Upper lobe of right lung (tissue), 1 donor: ENCODE data around the gene KNOP1. TPM values are rescaled to one million over a fixed set of nuclear protein-coding genes. Genes with fewer than 3 reads are reported as not detected.

Experiments used
- ATAC-seq: fragments of 200-7000 bp; cut with Tn5 transposase; one replicate; pipeline ENCODE4 v1.9.1; 2020; ENCODE audit warnings: mild to moderate bottlenecking, moderate library complexity
- DNase-seq: peaks from one replicate; pipeline ENCODE4 v3.0.0-alpha.2; 2020
- H3K27ac ChIP-seq: fragments of 200-600 bp; one replicate; pipeline ENCODE4 v1.8.0; 2022
- H3K27me3 ChIP-seq: fragments of 200-600 bp; one replicate; pipeline ENCODE4 v1.8.0; 2022; ENCODE audit warnings: mild to moderate bottlenecking
- H3K36me3 ChIP-seq: fragments of 200-600 bp; one replicate; pipeline ENCODE4 v1.8.0; 2022
- H3K4me1 ChIP-seq: fragments of 200-600 bp; one replicate; pipeline ENCODE4 v1.8.0; 2022
- H3K4me3 ChIP-seq: fragments of 200-600 bp; one replicate; pipeline ENCODE4 v1.8.0; 2022; ENCODE audit warnings: mild to moderate bottlenecking
- H3K9me3 ChIP-seq: fragments of 200-600 bp; one replicate; pipeline ENCODE4 v1.8.0; 2022
- CTCF ChIP-seq: fragments of 200-600 bp; IDR thresholded peaks from one replicate; pipeline ENCODE4 v1.8.0; 2022; ENCODE audit warnings: antibody characterized with exemption
- intact Hi-C: fragments of 100-400 bp; cut with DNase I; formaldehyde crosslinking; loops from one replicate; pipeline ENCODE4 v1.11.0; 2022
- total RNA-seq: library from RNA; stranded (reverse); fragmentation: NEBNext Ultra II Directional; extraction: Animal tissue kit (Norgen Biotek cat#: 25700); gene quantifications from one replicate; pipeline ENCODE4 v1.2.1, GENCODE V29; 2021
- donor health status: DM: no; HTN: yes; CAD: no; lungs with severe emphysema.

The KNOP1 gene
- total RNA-seq, 1 donor from 2014 or later, result 12.2 TPM

- no peak overlapping the region for H3K27ac ChIP-seq
These were observed 17.2 kb upstream of the KNOP1 start for GRCh38 chr16:19735074-19735867.

GRCh38 chr16:19733551-19733950, 15.5 kb upstream of the KNOP1 start:
- no peak overlapping the region for H3K27ac ChIP-seq
- H3K4me1 ChIP-seq, result no peaks in the 10 kb centered on the region
- H3K9me3 ChIP-seq, result no peaks in the 10 kb centered on the region
- DNase-seq (no peak), ATAC-seq (no peak)
- H3K36me3 ChIP-seq, result no peaks in the 10 kb centered on the region
- H3K27me3 ChIP-seq, result no peaks in the 10 kb centered on the region
- no peak for TF ChIP-seq CTCF
- H3K4me3 ChIP-seq, result no peak overlapping the region
- intact Hi-C loops, result no loop called here

More at GRCh38 chr16:19735074-19735867, 17.2 kb upstream of the KNOP1 start:
- H3K4me1 ChIP-seq, result no peaks in the 10 kb centered on the region
- H3K36me3 ChIP-seq, result no peaks in the 10 kb centered on the region
- no peaks in the 10 kb centered on the region for H3K27me3 ChIP-seq
- intact Hi-C loops, result no loop called here
- no peak overlapping the region for H3K4me3 ChIP-seq
- no peaks in the 10 kb centered on the region for H3K9me3 ChIP-seq
- ATAC-seq (no peak), DNase-seq (no peak)
- TF ChIP-seq CTCF, result no peak

GRCh38 chr16:19728636-19728965, 10.6 kb upstream of the KNOP1 start:
- H3K27me3 ChIP-seq, result no peaks in the 10 kb centered on the region
- no peak overlapping the region for H3K27ac ChIP-seq
- no peaks in the 10 kb centered on the region for H3K4me1 ChIP-seq
- DNase-seq, result no peak
- no peak for ATAC-seq
- intact Hi-C loops, result no loop called here
- no peaks in the 10 kb centered on the region for H3K36me3 ChIP-seq
- no peak for TF ChIP-seq CTCF
- no peak overlapping the region for H3K4me3 ChIP-seq
- H3K9me3 ChIP-seq, result no peaks in the 10 kb centered on the region

GRCh38 chr16:19722981-19723380, 5.0 kb upstream of the KNOP1 start:
- intact Hi-C loops, result loop anchor here (5.0 kb wide), 1 partner anchor 41 kb away; no protein-coding TSS in a partner anchor
- TF ChIP-seq CTCF, result no peak

GRCh38 chr16:19722269-19722952, 4.4 kb upstream of the KNOP1 start:
- no peak for ATAC-seq
- no peak for TF ChIP-seq CTCF
- intact Hi-C loops, result loop anchor here (5.0 kb wide), 1 partner anchor 40 kb away; no protein-coding TSS in a partner anchor
- no peaks in the 10 kb centered on the region for H3K27me3 ChIP-seq
- no peaks in the 10 kb centered on the region for H3K36me3 ChIP-seq
- DNase-seq, result no peak
- no peak overlapping the region for H3K4me3 ChIP-seq
- no peak overlapping the region for H3K27ac ChIP-seq
- H3K9me3 ChIP-seq, result no peaks in the 10 kb centered on the region
- H3K4me1 ChIP-seq, result peaks cover 8% of the 10 kb centered on the region

More at GRCh38 chr16:19722981-19723380, 5.0 kb upstream of the KNOP1 start:
- DNase-seq (no peak), ATAC-seq (no peak)
- H3K36me3 ChIP-seq, result no peaks in the 10 kb centered on the region
- no peak overlapping the region for H3K4me3 ChIP-seq
- H3K9me3 ChIP-seq, result no peaks in the 10 kb centered on the region
- H3K4me1 ChIP-seq, result peaks cover 8% of the 10 kb centered on the region
- no peaks in the 10 kb centered on the region for H3K27me3 ChIP-seq
- no peak overlapping the region for H3K27ac ChIP-seq
